ENCODE results near the gene MXRA5. TPM values are rescaled to one million over a fixed set of nuclear protein-coding genes. Genes with fewer than 3 reads are reported as not detected.
A peak's percentile ranks its signal among the peaks of the same experiment; 100 is the strongest.

MXRA5 gene
- total and polyA plus RNA-seq, 2 donors (not counting 1 experiment from before 2014, with no cell fraction given) = 26.8 to 40.3 TPM

DNA sequence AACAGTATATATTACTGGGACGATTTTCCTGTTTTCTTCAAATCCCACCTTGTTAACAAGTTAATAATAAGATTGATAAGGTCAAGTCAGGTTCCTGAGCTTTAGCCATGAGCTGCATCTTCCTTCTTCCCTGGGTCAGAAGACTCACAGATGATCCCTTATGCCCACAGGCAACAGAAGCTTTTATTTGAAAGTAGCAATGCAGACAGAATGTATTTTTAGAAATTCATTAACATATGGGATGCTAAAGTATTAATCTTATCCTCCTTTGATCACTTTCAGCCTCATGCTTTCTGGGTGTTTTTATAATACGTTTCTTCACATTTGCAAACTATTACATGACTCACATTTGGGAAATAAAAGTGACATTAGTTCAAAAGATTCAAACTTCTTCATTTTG is 42.0 kb upstream of the MXRA5 start:
- H3K4me3 ChIP-seq (replicated peaks in 1 of 4; ENCODE audit: control extremely low read depth in 1 of 4, insufficient read depth in 1 of 4, low read depth in 3 of 4, low read length in 4 of 4) = no peak overlapping the region
- no peaks in the 10 kb centered on the region for H3K9me3 ChIP-seq (ENCODE audit: control insufficient read depth, insufficient read depth, low read depth, low read length)
- no peak overlapping the region for H3K9ac ChIP-seq (ENCODE audit: insufficient read depth, low read length)
- H3K36me3 ChIP-seq (ENCODE audit: control insufficient read depth, insufficient read depth, low read length) = no peaks in the 10 kb centered on the region
- H2AFZ ChIP-seq (ENCODE audit: low read length) = no peak overlapping the region
- no peaks in the 10 kb centered on the region for H3K79me2 ChIP-seq (ENCODE audit: control insufficient read depth, insufficient read depth, low read length)
- H3K4me1 ChIP-seq (ENCODE audit: control insufficient read depth, extremely low read depth, insufficient read depth, low read length) = no peaks in the 10 kb centered on the region
- no peaks in the 10 kb centered on the region for H3K27me3 ChIP-seq (ENCODE audit: control insufficient read depth, insufficient read depth, low read length)
- no peaks in the 10 kb centered on the region for H4K20me1 ChIP-seq (ENCODE audit: control insufficient read depth, extremely low read depth, insufficient read depth, low read length)
- no peak for DNase-seq (ENCODE audit: low read depth in 2 of 2)
- TF ChIP-seq, protein P1, sequence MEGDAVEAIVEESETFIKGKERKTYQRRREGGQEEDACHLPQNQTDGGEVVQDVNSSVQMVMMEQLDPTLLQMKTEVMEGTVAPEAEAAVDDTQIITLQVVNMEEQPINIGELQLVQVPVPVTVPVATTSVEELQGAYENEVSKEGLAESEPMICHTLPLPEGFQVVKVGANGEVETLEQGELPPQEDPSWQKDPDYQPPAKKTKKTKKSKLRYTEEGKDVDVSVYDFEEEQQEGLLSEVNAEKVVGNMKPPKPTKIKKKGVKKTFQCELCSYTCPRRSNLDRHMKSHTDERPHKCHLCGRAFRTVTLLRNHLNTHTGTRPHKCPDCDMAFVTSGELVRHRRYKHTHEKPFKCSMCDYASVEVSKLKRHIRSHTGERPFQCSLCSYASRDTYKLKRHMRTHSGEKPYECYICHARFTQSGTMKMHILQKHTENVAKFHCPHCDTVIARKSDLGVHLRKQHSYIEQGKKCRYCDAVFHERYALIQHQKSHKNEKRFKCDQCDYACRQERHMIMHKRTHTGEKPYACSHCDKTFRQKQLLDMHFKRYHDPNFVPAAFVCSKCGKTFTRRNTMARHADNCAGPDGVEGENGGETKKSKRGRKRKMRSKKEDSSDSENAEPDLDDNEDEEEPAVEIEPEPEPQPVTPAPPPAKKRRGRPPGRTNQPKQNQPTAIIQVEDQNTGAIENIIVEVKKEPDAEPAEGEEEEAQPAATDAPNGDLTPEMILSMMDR (conservative IDR thresholded peaks at IDR 0.05 in 1 of 2, IDR thresholded peaks at IDR 0.05 in 1 of 2; ENCODE audit: low read depth in 1 of 2, low read length in 2 of 2) = no peak
- no peak for TF ChIP-seq EZH2 (IDR thresholded peaks at IDR 0.05; ENCODE audit: low read length, missing control alignments)
- H3K4me2 ChIP-seq (ENCODE audit: extremely low read depth, insufficient read depth, low read length) = no peak overlapping the region
- H3K27ac ChIP-seq (ENCODE audit: insufficient read depth, low read length) = no peak overlapping the region

DNA sequence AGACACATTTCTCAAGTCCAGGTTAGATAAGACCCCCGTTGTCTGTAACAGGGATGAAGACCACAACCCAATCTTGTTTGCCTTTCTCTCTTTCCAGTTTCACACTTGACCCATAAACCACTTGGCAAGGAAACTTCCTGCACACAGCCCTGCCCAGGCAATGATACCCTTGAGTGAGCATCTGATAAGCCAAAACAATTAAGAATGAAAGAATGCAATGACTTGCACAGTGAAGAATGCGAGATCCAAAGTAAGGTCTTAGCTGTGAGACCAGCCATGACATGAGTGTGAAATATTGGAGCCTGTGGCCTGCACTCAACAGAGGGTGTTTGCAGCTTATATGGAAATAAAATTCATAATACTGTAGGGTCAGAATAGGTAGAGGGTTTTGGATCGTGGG is 37.9 kb upstream of the MXRA5 start:
- Histone ChIP-seq H3K9me3 (ENCODE audit: control insufficient read depth, insufficient read depth, low read depth, low read length) (no peaks in the 10 kb centered on the region), H4K20me1 (ENCODE audit: control insufficient read depth, extremely low read depth, insufficient read depth, low read length) (no peaks in the 10 kb centered on the region), H3K79me2 (ENCODE audit: control insufficient read depth, insufficient read depth, low read length) (no peaks in the 10 kb centered on the region), H3K4me1 (ENCODE audit: control insufficient read depth, extremely low read depth, insufficient read depth, low read length) (no peaks in the 10 kb centered on the region), H3K9ac (ENCODE audit: insufficient read depth, low read length) (no peak overlapping the region), H2AFZ (ENCODE audit: low read length) (no peak overlapping the region), H3K4me3 (replicated peaks in 1 of 4; ENCODE audit: control extremely low read depth in 1 of 4, insufficient read depth in 1 of 4, low read depth in 3 of 4, low read length in 4 of 4) (no peak overlapping the region), H3K4me2 (ENCODE audit: extremely low read depth, insufficient read depth, low read length) (no peak overlapping the region), H3K27me3 (ENCODE audit: control insufficient read depth, insufficient read depth, low read length) (no peaks in the 10 kb centered on the region), H3K36me3 (ENCODE audit: control insufficient read depth, insufficient read depth, low read length) (no peaks in the 10 kb centered on the region), H3K27ac (ENCODE audit: insufficient read depth, low read length) (no peak overlapping the region)
- peak in 1 of 2 donors; percentile 87 for DNase-seq (ENCODE audit: low read depth in 2 of 2)
- TF ChIP-seq, protein P1 (conservative IDR thresholded peaks at IDR 0.05 in 1 of 2, IDR thresholded peaks at IDR 0.05 in 1 of 2; ENCODE audit: low read depth in 1 of 2, low read length in 2 of 2) = no peak
- no peak for TF ChIP-seq EZH2 (IDR thresholded peaks at IDR 0.05; ENCODE audit: low read length, missing control alignments)

DNA sequence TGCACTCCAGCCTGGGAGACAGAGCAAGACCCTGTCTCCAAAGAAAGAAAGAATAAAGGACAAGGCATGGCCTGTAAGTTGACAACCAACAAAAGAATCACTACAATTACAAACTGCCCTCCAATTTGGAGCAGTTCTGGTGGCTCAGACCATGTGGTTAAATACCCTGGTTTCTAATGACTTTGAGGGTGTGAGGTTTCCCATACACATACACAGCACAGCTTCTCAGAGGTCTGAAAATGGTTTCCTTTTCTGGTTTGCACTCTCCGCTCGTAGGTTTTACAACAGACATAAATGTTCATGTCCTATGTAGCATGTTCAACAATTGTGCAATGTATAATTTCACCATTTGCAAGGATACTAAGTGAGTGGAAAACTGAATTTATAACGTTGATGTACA is 34.2 kb upstream of the MXRA5 start:
- Histone ChIP-seq H3K27me3 (ENCODE audit: control insufficient read depth, insufficient read depth, low read length) (no peaks in the 10 kb centered on the region), H3K4me2 (ENCODE audit: extremely low read depth, insufficient read depth, low read length) (no peak overlapping the region), H3K36me3 (ENCODE audit: control insufficient read depth, insufficient read depth, low read length) (no peaks in the 10 kb centered on the region), H3K79me2 (ENCODE audit: control insufficient read depth, insufficient read depth, low read length) (no peaks in the 10 kb centered on the region), H3K27ac (ENCODE audit: insufficient read depth, low read length) (no peak overlapping the region), H4K20me1 (ENCODE audit: control insufficient read depth, extremely low read depth, insufficient read depth, low read length) (no peaks in the 10 kb centered on the region), H3K4me3 (replicated peaks in 1 of 4; ENCODE audit: control extremely low read depth in 1 of 4, insufficient read depth in 1 of 4, low read depth in 3 of 4, low read length in 4 of 4) (no peak overlapping the region), H2AFZ (ENCODE audit: low read length) (no peak overlapping the region), H3K9me3 (ENCODE audit: control insufficient read depth, insufficient read depth, low read depth, low read length) (no peaks in the 10 kb centered on the region), H3K9ac (ENCODE audit: insufficient read depth, low read length) (no peak overlapping the region), H3K4me1 (ENCODE audit: control insufficient read depth, extremely low read depth, insufficient read depth, low read length) (no peaks in the 10 kb centered on the region)
- DNase-seq (ENCODE audit: low read depth in 2 of 2) = no peak
- TF ChIP-seq, protein P1 (conservative IDR thresholded peaks at IDR 0.05 in 1 of 2, IDR thresholded peaks at IDR 0.05 in 1 of 2; ENCODE audit: low read depth in 1 of 2, low read length in 2 of 2) = no peak
- TF ChIP-seq EZH2 (IDR thresholded peaks at IDR 0.05; ENCODE audit: low read length, missing control alignments) = no peak

All from fibroblast of lung (primary cell).